Measurements from ENCODE around the gene PCDHB5.
"Not testable (repeated sequence)": the region's sequence is repeated elsewhere in the genome, so short reads cannot be mapped to it uniquely, and the experiment has no call there.

DNA sequence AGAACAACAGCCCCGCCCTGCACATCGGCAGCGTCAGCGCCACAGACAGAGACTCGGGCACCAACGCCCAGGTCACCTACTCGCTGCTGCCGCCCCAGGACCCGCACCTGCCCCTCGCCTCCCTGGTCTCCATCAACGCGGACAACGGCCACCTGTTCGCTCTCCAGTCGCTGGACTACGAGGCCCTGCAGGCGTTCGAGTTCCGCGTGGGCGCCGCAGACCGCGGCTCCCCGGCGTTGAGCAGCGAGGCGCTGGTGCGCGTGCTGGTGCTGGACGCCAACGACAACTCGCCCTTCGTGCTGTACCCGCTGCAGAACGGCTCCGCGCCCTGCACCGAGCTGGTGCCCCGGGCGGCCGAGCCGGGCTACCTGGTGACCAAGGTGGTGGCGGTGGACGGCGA lies 38.8 kb upstream of the PCDHB5 start:
- TF ChIP-seq, protein P1, sequence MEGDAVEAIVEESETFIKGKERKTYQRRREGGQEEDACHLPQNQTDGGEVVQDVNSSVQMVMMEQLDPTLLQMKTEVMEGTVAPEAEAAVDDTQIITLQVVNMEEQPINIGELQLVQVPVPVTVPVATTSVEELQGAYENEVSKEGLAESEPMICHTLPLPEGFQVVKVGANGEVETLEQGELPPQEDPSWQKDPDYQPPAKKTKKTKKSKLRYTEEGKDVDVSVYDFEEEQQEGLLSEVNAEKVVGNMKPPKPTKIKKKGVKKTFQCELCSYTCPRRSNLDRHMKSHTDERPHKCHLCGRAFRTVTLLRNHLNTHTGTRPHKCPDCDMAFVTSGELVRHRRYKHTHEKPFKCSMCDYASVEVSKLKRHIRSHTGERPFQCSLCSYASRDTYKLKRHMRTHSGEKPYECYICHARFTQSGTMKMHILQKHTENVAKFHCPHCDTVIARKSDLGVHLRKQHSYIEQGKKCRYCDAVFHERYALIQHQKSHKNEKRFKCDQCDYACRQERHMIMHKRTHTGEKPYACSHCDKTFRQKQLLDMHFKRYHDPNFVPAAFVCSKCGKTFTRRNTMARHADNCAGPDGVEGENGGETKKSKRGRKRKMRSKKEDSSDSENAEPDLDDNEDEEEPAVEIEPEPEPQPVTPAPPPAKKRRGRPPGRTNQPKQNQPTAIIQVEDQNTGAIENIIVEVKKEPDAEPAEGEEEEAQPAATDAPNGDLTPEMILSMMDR (IDR thresholded peaks at IDR 0.05; ENCODE audit: low read depth, low read length): not testable (repeated sequence)
- TF ChIP-seq EZH2phosphoT487 (IDR thresholded peaks at IDR 0.05; ENCODE audit: low read depth): not testable (repeated sequence)

Data from OCI-LY3 (cell line).